HepG2 (cell line): Measurements from ENCODE around the gene TXNDC11. TPM values are rescaled to one million over a fixed set of nuclear protein-coding genes. Genes with fewer than 3 reads are reported as not detected.

Experiments
- BHLHE40 ChIP-seq: IDR thresholded peaks from 2 replicates; pipeline ENCODE4 v1.6.1; 2011; ENCODE audit warnings: low read length, improper control_type of control experiment
- FOXA1 ChIP-seq, 2 experiments: fragments of 450-650 bp in 1 of 2; sonication (generic) in 1 of 2; formaldehyde crosslinking in 1 of 2; IDR thresholded peaks; 2 replicates each; pipeline versions ENCODE4 v1.4.0 to v1.6.1; 2016 to 2020; ENCODE audit warnings: missing genetic modification reagents in 1 of 2
- FOXK1 ChIP-seq: sonication (generic); formaldehyde crosslinking; IDR thresholded peaks from 2 replicates; pipeline ENCODE4 v1.4.0; 2020; ENCODE audit warnings: low read depth, missing genetic modification reagents, borderline replicate concordance
- HES4 ChIP-seq: sonication (generic); formaldehyde crosslinking; IDR thresholded peaks from 2 replicates; pipeline ENCODE4 v1.9.0; 2021; ENCODE audit warnings: mild to moderate bottlenecking, missing genetic modification reagents, borderline replicate concordance
- IRX3 ChIP-seq: sonication (generic); formaldehyde crosslinking; IDR thresholded peaks from 2 replicates; pipeline ENCODE4 v1.8.1; 2023; ENCODE audit warnings: mild to moderate bottlenecking, low read depth, missing genetic modification reagents, borderline replicate concordance
- JARID2 ChIP-seq: sonication (generic); formaldehyde crosslinking; IDR thresholded peaks from 2 replicates; pipeline ENCODE4 v1.8.1; 2023; ENCODE audit warnings: missing genetic modification reagents, inconsistent platforms; ENCODE audit not compliant: insufficient replicate concordance
- MAZ ChIP-seq, 2 experiments: sonication (generic) in 1 of 2; formaldehyde crosslinking in 1 of 2; IDR thresholded peaks; 2 replicates each; pipeline versions ENCODE4 v1.5.0 to v1.6.1; 2012 to 2020; ENCODE audit warnings: low read depth in 2 of 2, mild to moderate bottlenecking in 2 of 2, borderline replicate concordance in 1 of 2, improper control_type of control experiment in 1 of 2, low read length in 1 of 2, missing genetic modification reagents in 1 of 2, moderate library complexity in 1 of 2
- PHF8 ChIP-seq: sonication (generic); formaldehyde crosslinking; IDR thresholded peaks from 2 replicates; pipeline ENCODE4 v1.5.0; 2020; ENCODE audit warnings: missing genetic modification reagents
- SALL1 ChIP-seq: sonication (generic); formaldehyde crosslinking; IDR thresholded peaks from 2 replicates; pipeline ENCODE4 v1.8.0; 2022; ENCODE audit warnings: mild to moderate bottlenecking, missing genetic modification reagents
- SAP130 ChIP-seq: IDR thresholded peaks from 2 replicates; pipeline ENCODE4 v1.6.1; 2016; ENCODE audit warnings: low read depth
- TGIF2 ChIP-seq: IDR thresholded peaks from 2 replicates; pipeline ENCODE4 v1.6.1; 2016; ENCODE audit warnings: control low read depth, missing compliant biosample characterization
- ZNF280D ChIP-seq: sonication (generic); formaldehyde crosslinking; IDR thresholded peaks from 2 replicates; pipeline ENCODE4 v1.5.1; 2020; ENCODE audit warnings: mild to moderate bottlenecking, missing genetic modification reagents
- ZNF331 ChIP-seq: sonication (generic); formaldehyde crosslinking; IDR thresholded peaks from 2 replicates; pipeline ENCODE4 v1.4.0; 2020; ENCODE audit warnings: missing genetic modification reagents
- ZNF83 ChIP-seq: sonication (generic); formaldehyde crosslinking; IDR thresholded peaks from 2 replicates; pipeline ENCODE4 v1.4.0; 2020; ENCODE audit warnings: missing genetic modification reagents, mild to moderate bottlenecking, borderline replicate concordance
- ZNF879 ChIP-seq: sonication (generic); formaldehyde crosslinking; IDR thresholded peaks from 2 replicates; pipeline ENCODE4 v1.8.1; 2023; ENCODE audit warnings: missing genetic modification reagents
- polyA plus RNA-seq, 8 experiments: library from polyadenylated mRNA; depleted of rRNA in 3 of 8; stranded (reverse) in 7 of 8; unstranded in 1 of 8; fragments of >200 nt; fragmentation: Illumina TruSeq in 4 of 8; extraction: Trizol in 4 of 8; gene quantifications; 2 replicates each; pipeline versions ENCODE4 v1.2.1 to v1.2.3, GENCODE V29; 2011 to 2016; ENCODE audit warnings: low read depth in 4 of 8, missing spikeins in 1 of 8, mixed read lengths in 1 of 8; ENCODE audit not compliant: insufficient read depth in 1 of 8
- total RNA-seq, 5 experiments: library from RNA; depleted of rRNA; stranded (reverse); fragments of >200 nt; fragmentation: Illumina TruSeq; extraction: Trizol; gene quantifications; 2 replicates each; pipeline ENCODE4 v1.2.3, GENCODE V29; 2016; ENCODE audit warnings: low read depth in 1 of 5
- TF ChIP-seq, protein P1 (sequence below), 2 experiments: fragments of 450-650 bp in 1 of 2; sonication (generic) in 1 of 2; formaldehyde crosslinking; IDR thresholded peaks; 2 replicates each; pipeline versions ENCODE4 v1.5.0 to v1.8.0; 2020 to 2022; ENCODE audit warnings: mild to moderate bottlenecking in 1 of 2, missing genetic modification reagents in 1 of 2
- TF ChIP-seq, protein P2 (sequence below): sonication (generic); formaldehyde crosslinking; IDR thresholded peaks from 2 replicates; pipeline ENCODE4 v1.4.0; 2020; ENCODE audit warnings: missing genetic modification reagents
- TF ChIP-seq, protein P3 (sequence below): sonication (generic); formaldehyde crosslinking; IDR thresholded peaks from 2 replicates; pipeline ENCODE4 v1.8.0; 2022; ENCODE audit warnings: missing genetic modification reagents, low read depth, mild to moderate bottlenecking, borderline replicate concordance
- TF ChIP-seq, protein P4 (sequence below): sonication (generic); formaldehyde crosslinking; IDR thresholded peaks from 2 replicates; pipeline ENCODE4 v1.5.0; 2020; ENCODE audit warnings: mild to moderate bottlenecking, missing genetic modification reagents, borderline replicate concordance

Gene TXNDC11
- total and polyA plus RNA-seq, 2 of the 13 experiments (the other 11 are each of a cell fraction or from before 2014, with no cell fraction given), result 74.9 to 123 TPM

DNA sequence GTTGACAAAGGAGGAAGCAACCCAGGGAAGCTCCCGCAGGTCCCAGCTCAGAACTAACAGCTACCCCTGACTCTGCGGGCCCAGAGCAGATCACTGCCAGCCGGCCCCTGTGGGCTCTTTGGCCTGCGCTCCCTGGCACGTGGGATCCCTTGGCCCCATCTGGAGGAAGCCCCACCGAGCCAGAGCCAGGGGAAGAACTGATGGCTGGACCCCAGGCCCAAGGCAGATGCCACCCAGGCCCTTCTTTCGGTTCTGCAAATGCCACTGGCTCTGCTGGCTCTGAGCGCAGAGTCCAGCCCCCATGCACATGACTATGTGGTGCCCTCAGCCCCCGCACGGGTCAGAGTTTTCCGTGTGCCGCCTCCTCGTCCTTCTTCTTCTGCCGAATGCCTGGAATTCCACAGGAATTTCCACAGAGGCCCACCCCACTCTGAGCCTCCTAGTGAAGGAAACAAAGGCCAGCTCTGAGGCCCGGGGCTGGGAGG is 110.2 kb downstream of the TXNDC11 start (continued):
- TF ChIP-seq JARID2 (CRISPR knock-in tag) (no peak), PHF8 (peak; percentile 57; the same call in 1 of the 2 replicates), SAP130 (CRISPR knock-in tag) (peak; percentile 29; the same call in 1 of the 2 replicates), IRX3 (no peak), HES4 (CRISPR knock-in tag) (peak; percentile 35; the same call in 1 of the 2 replicates), FOXA1 (IDR thresholded peaks at IDR 0.05) (no peak), FOXA1 (CRISPR knock-in tag; IDR thresholded peaks at IDR 0.05) (peak; percentile 72), FOXK1 (no peak), ZNF83 (CRISPR knock-in tag) (no peak), SALL1 (peak; percentile 74), ZNF280D (CRISPR knock-in tag) (no peak), ZNF331 (CRISPR knock-in tag) (no peak), MAZ (IDR thresholded peaks at IDR 0.05; ENCODE audit: borderline replicate concordance, low read depth, low read length) (peak; percentile 42; the same call in 1 of the 2 replicates), MAZ (CRISPR knock-in tag; IDR thresholded peaks at IDR 0.05; ENCODE audit: low read depth) (peak; percentile 76; the same call in 1 of the 2 replicates), TGIF2 (CRISPR knock-in tag) (no peak), ZNF879 (CRISPR knock-in tag) (no peak), BHLHE40 (peak; percentile 87)
- TF ChIP-seq, protein P1, sequence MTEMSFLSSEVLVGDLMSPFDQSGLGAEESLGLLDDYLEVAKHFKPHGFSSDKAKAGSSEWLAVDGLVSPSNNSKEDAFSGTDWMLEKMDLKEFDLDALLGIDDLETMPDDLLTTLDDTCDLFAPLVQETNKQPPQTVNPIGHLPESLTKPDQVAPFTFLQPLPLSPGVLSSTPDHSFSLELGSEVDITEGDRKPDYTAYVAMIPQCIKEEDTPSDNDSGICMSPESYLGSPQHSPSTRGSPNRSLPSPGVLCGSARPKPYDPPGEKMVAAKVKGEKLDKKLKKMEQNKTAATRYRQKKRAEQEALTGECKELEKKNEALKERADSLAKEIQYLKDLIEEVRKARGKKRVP (CRISPR knock-in tag; IDR thresholded peaks at IDR 0.05), result no peak
- TF ChIP-seq, protein P2, sequence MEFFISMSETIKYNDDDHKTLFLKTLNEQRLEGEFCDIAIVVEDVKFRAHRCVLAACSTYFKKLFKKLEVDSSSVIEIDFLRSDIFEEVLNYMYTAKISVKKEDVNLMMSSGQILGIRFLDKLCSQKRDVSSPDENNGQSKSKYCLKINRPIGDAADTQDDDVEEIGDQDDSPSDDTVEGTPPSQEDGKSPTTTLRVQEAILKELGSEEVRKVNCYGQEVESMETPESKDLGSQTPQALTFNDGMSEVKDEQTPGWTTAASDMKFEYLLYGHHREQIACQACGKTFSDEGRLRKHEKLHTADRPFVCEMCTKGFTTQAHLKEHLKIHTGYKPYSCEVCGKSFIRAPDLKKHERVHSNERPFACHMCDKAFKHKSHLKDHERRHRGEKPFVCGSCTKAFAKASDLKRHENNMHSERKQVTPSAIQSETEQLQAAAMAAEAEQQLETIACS (CRISPR knock-in tag), result no peak
- TF ChIP-seq, protein P3, sequence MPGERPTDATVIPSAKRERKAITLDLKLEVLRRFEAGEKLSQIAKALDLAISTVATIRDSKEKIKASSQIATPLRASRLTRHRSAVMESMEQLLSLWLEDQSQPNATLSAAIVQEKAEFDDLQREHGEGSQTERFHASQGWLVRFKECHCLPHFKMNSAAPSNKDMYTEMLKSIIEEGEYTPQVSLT (CRISPR knock-in tag), result no peak
- TF ChIP-seq, protein P4, sequence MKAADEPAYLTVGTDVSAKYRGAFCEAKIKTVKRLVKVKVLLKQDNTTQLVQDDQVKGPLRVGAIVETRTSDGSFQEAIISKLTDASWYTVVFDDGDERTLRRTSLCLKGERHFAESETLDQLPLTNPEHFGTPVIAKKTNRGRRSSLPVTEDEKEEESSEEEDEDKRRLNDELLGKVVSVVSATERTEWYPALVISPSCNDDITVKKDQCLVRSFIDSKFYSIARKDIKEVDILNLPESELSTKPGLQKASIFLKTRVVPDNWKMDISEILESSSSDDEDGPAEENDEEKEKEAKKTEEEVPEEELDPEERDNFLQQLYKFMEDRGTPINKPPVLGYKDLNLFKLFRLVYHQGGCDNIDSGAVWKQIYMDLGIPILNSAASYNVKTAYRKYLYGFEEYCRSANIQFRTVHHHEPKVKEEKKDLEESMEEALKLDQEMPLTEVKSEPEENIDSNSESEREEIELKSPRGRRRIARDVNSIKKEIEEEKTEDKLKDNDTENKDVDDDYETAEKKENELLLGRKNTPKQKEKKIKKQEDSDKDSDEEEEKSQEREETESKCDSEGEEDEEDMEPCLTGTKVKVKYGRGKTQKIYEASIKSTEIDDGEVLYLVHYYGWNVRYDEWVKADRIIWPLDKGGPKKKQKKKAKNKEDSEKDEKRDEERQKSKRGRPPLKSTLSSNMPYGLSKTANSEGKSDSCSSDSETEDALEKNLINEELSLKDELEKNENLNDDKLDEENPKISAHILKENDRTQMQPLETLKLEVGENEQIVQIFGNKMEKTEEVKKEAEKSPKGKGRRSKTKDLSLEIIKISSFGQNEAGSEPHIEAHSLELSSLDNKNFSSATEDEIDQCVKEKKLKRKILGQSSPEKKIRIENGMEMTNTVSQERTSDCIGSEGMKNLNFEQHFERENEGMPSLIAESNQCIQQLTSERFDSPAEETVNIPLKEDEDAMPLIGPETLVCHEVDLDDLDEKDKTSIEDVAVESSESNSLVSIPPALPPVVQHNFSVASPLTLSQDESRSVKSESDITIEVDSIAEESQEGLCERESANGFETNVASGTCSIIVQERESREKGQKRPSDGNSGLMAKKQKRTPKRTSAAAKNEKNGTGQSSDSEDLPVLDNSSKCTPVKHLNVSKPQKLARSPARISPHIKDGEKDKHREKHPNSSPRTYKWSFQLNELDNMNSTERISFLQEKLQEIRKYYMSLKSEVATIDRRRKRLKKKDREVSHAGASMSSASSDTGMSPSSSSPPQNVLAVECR (CRISPR knock-in tag), result peak; percentile 55; the same call in 1 of the 2 replicates
